Colonic mucosa (tissue), 4 donors: Measurements from ENCODE around the gene SLC1A4. TPM values are rescaled to one million over a fixed set of nuclear protein-coding genes. Genes with fewer than 3 reads are reported as not detected.
"Not testable (repeated sequence)": the region's sequence is repeated elsewhere in the genome, so short reads cannot be mapped to it uniquely, and the experiment has no call there.

Source experiments
- DNase-seq: peaks from one replicate; pipeline ENCODE4 v3.0.0-alpha.2; 2020
- H3K27ac ChIP-seq: fragments of 200-600 bp; one replicate; pipeline ENCODE4 v1.8.0; 2021
- H3K27me3 ChIP-seq: fragments of 200-600 bp; one replicate; pipeline ENCODE4 v1.8.0; 2021
- H3K36me3 ChIP-seq: fragments of 200-600 bp; one replicate; pipeline ENCODE4 v1.8.0; 2021
- H3K4me1 ChIP-seq: fragments of 200-600 bp; one replicate; pipeline ENCODE4 v1.8.0; 2021; ENCODE audit warnings: mild to moderate bottlenecking
- H3K4me3 ChIP-seq: fragments of 200-600 bp; one replicate; pipeline ENCODE4 v1.8.0; 2021
- H3K9ac ChIP-seq, 2 donors: one replicate each; pipeline ENCODE4 v1.7.0; 2013; ENCODE audit warnings: control low read depth in 2 of 2, low read depth in 2 of 2, low read length in 2 of 2
- H3K9me3 ChIP-seq: fragments of 200-600 bp; one replicate; pipeline ENCODE4 v1.8.0; 2021
- CTCF ChIP-seq: fragments of 200-600 bp; IDR thresholded peaks from one replicate; pipeline ENCODE4 v1.8.0; 2022; ENCODE audit warnings: antibody characterized with exemption, mild to moderate bottlenecking
- intact Hi-C: fragments of 100-400 bp; cut with DNase I; formaldehyde crosslinking; loops from one replicate; pipeline ENCODE4 v1.14.1; 2022
- total RNA-seq, 2 donors: library from RNA; stranded (reverse); fragmentation: NEBNext Ultra II Directional in 1 of 2; extraction: Animal tissue kit (Norgen Biotek cat#: 25700) in 1 of 2; gene quantifications; one replicate each; pipeline ENCODE4 v1.2.1, GENCODE V29; 2021
- donor health status: healthy.
- donor health status: DM: no; HTN: no; CAD: no.
- donor health status: DM: no; HTN: no; CAD: no.

The SLC1A4 gene
- total RNA-seq, 2 donors from 2014 or later: 13.7 to 32.4 TPM

- Histone ChIP-seq H3K27ac (no peak overlapping the region), H3K4me3 (no peak overlapping the region), H3K9me3 (no peaks in the 10 kb centered on the region), H3K36me3 (no peaks in the 10 kb centered on the region), H3K4me1 (no peaks in the 10 kb centered on the region), H3K27me3 (no peaks in the 10 kb centered on the region), H3K9ac (no peak overlapping the region)
- intact Hi-C loops: no loop called here
- peak; percentile 39 for DNase-seq
- no peak for TF ChIP-seq CTCF
These were observed 23.2 kb upstream of the SLC1A4 start for GRCh38 chr2:64966017-64966416.

- intact Hi-C loops: no loop called here
- TF ChIP-seq CTCF: no peak
- no peak overlapping the region for H3K27ac ChIP-seq
These were observed 22.4 kb upstream of the SLC1A4 start for GRCh38 chr2:64966839-64967238.

GRCh38 chr2:64967601-64968000 lies 21.6 kb upstream of the SLC1A4 start:
- H3K4me3 ChIP-seq: no peak overlapping the region
- H3K9ac ChIP-seq: no peak overlapping the region
- no peak for TF ChIP-seq CTCF
- no peaks in the 10 kb centered on the region for H3K4me1 ChIP-seq
- no peak for DNase-seq
- no peaks in the 10 kb centered on the region for H3K36me3 ChIP-seq
- H3K27me3 ChIP-seq: no peaks in the 10 kb centered on the region
- H3K9me3 ChIP-seq: no peaks in the 10 kb centered on the region
- intact Hi-C loops: no loop called here
- no peak overlapping the region for H3K27ac ChIP-seq

More at GRCh38 chr2:64966839-64967238, 22.4 kb upstream of the SLC1A4 start:
- Histone ChIP-seq H3K9me3 (no peaks in the 10 kb centered on the region), H3K36me3 (no peaks in the 10 kb centered on the region), H3K27me3 (no peaks in the 10 kb centered on the region), H3K9ac (no peak overlapping the region), H3K4me1 (no peaks in the 10 kb centered on the region), H3K4me3 (no peak overlapping the region)
- no peak for DNase-seq

- intact Hi-C loops, DNase-seq: not testable (repeated sequence)
These were observed 20.1 kb upstream of the SLC1A4 start for GRCh38 chr2:64969086-64969485.

GRCh38 chr2:64970495-64970894 lies 18.7 kb upstream of the SLC1A4 start:
- Histone ChIP-seq H3K36me3 (no peaks in the 10 kb centered on the region), H3K4me3 (no peak overlapping the region), H3K27ac (no peak overlapping the region), H3K9me3 (no peaks in the 10 kb centered on the region), H3K4me1 (no peaks in the 10 kb centered on the region), H3K27me3 (no peaks in the 10 kb centered on the region), H3K9ac (no peak overlapping the region)
- intact Hi-C loops: no loop called here
- TF ChIP-seq CTCF: no peak
- no peak for DNase-seq

More at GRCh38 chr2:64969086-64969485, 20.1 kb upstream of the SLC1A4 start:
- not testable (repeated sequence) for H3K9me3 ChIP-seq, H3K36me3 ChIP-seq, H3K9ac ChIP-seq, H3K27ac ChIP-seq, H3K4me3 ChIP-seq, H3K27me3 ChIP-seq, H3K4me1 ChIP-seq

GRCh38 chr2:64972426-64972825 lies 16.8 kb upstream of the SLC1A4 start:
- no peaks in the 10 kb centered on the region for H3K9me3 ChIP-seq
- H3K27ac ChIP-seq: no peak overlapping the region
- no peaks in the 10 kb centered on the region for H3K36me3 ChIP-seq
- H3K9ac ChIP-seq: no peak overlapping the region
- H3K4me3 ChIP-seq: no peak overlapping the region
- TF ChIP-seq CTCF: no peak
- H3K4me1 ChIP-seq: no peaks in the 10 kb centered on the region
- H3K27me3 ChIP-seq: no peaks in the 10 kb centered on the region
- intact Hi-C loops: no loop called here
- no peak for DNase-seq
